Activated naive CD4-positive, alpha-beta T cell (primary cell): Measurements from ENCODE around the gene OR11H6.
"Not testable (repeated sequence)": the region's sequence is repeated elsewhere in the genome, so short reads cannot be mapped to it uniquely, and the experiment has no call there.

Experiments used
- DNase-seq, 4 experiments: peaks; one replicate each; lab custom pipeline; 2025; lab: John Stamatoyannopoulos, UW

Gene OR11H6

DNA sequence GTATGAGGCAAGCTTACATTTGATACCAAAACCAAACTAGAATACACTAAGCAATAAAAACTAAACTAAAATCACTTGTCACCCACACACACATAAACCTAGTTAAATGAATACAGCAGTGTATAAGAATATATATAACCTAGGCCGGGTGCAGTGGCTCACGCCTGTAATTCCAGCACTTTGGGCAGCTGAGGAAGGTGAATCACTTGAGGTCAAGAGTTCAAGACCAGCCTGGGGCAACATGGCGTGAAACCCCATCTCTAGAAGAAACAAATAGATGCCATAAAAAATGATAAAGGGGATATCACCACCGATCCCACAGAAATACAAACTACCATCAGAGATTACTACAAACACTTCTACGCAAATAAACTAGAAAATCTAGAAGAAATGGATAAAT lies 40.9 kb downstream of the OR11H6 start:
- not testable (repeated sequence) for DNase-seq

DNA sequence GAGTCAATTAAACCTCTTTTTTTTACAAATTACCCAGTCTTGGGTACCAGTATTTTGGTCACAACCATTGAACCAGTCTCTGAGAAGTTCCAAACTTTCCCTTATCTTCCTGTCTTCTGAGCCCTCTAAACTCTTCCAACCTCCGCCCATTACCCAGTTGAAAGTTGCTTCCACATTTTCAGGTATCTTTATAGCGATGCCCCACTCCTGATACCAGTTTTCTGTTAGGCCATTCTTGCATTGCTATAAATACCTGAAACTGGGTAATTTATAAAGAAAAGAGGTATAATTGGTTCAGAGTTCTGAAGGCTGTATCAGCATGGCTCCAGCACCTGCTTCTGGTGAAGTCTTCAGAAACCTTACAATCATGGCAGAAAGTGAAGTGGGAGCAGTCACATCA lies 50.6 kb downstream of the OR11H6 start:
- DNase-seq, result no peak
